ENCODE data around the gene ANAPC1.
A peak's percentile ranks its signal among the peaks of the same experiment; 100 is the strongest.
"Not testable (repeated sequence)": the region's sequence is repeated elsewhere in the genome, so short reads cannot be mapped to it uniquely, and the experiment has no call there.

The ANAPC1 gene

GRCh38 chr2:111905475-111905869 lies 21.5 kb upstream of the ANAPC1 start:
- not testable (repeated sequence) for DNase-seq (ENCODE audit: low spot score)

- no peak for DNase-seq (ENCODE audit: low spot score)
Observed at GRCh38 chr2:111904726-111905474, 20.9 kb upstream of the ANAPC1 start.

- no peak for DNase-seq (ENCODE audit: low spot score)
Observed at GRCh38 chr2:111903930-111904439, 20.0 kb upstream of the ANAPC1 start.

GRCh38 chr2:111903516-111903915 lies 19.5 kb upstream of the ANAPC1 start:
- no peak for DNase-seq (ENCODE audit: low spot score)

GRCh38 chr2:111900859-111901258 lies 16.9 kb upstream of the ANAPC1 start:
- DNase-seq (ENCODE audit: low spot score), result no peak

GRCh38 chr2:111898703-111899514 lies 14.9 kb upstream of the ANAPC1 start:
- DNase-seq (ENCODE audit: low spot score), result no peak

GRCh38 chr2:111897924-111898702 lies 14.1 kb upstream of the ANAPC1 start, which contains the start of gene MERTK:
Gene MERTK (plus strand): TSS chr2:111898607. CDS start chr2:111898736, 129 bp downstream.
- peak; percentile 58 for DNase-seq (ENCODE audit: low spot score)

- DNase-seq (ENCODE audit: low spot score), result no peak
Observed at GRCh38 chr2:111897630-111897923, 13.6 kb upstream of the ANAPC1 start.

GRCh38 chr2:111896576-111896975 lies 12.6 kb upstream of the ANAPC1 start:
- no peak for DNase-seq (ENCODE audit: low spot score)

GRCh38 chr2:111896024-111896423 lies 12.0 kb upstream of the ANAPC1 start:
- no peak for DNase-seq (ENCODE audit: low spot score)

GRCh38 chr2:111884592-111884964 lies 585 bp upstream of the ANAPC1 start:
- DNase-seq (ENCODE audit: low spot score), result no peak

- not testable (repeated sequence) for DNase-seq (ENCODE audit: low spot score)
Observed at GRCh38 chr2:111872806-111873205, 11.2 kb downstream of the ANAPC1 start.

GRCh38 chr2:111865124-111865523 lies 18.9 kb downstream of the ANAPC1 start:
- not testable (repeated sequence) for DNase-seq (ENCODE audit: low spot score)

- not testable (repeated sequence) for DNase-seq (ENCODE audit: low spot score)
Observed at GRCh38 chr2:111860005-111860404, 24.0 kb downstream of the ANAPC1 start.

GRCh38 chr2:111852544-111852943 lies 31.4 kb downstream of the ANAPC1 start:
- not testable (repeated sequence) for DNase-seq (ENCODE audit: low spot score)

- DNase-seq (ENCODE audit: low spot score), result peak; percentile 31
Observed at GRCh38 chr2:111850646-111851045, 33.3 kb downstream of the ANAPC1 start.

- not testable (repeated sequence) for DNase-seq (ENCODE audit: low spot score)
Observed at GRCh38 chr2:111839625-111840282, 44.2 kb downstream of the ANAPC1 start.

- DNase-seq (ENCODE audit: low spot score), result not testable (repeated sequence)
Observed at GRCh38 chr2:111838992-111839391, 45.0 kb downstream of the ANAPC1 start.

- peak; percentile 55 for DNase-seq (ENCODE audit: low spot score)
Observed at GRCh38 chr2:111834221-111834620, 49.8 kb downstream of the ANAPC1 start.

- not testable (repeated sequence) for DNase-seq (ENCODE audit: low spot score)
Observed at GRCh38 chr2:111830479-111830878, 53.5 kb downstream of the ANAPC1 start.

GRCh38 chr2:111828217-111828766 lies 55.7 kb downstream of the ANAPC1 start:
- not testable (repeated sequence) for DNase-seq (ENCODE audit: low spot score)
